ENCODE results near the gene DACH1. TPM values are rescaled to one million over a fixed set of nuclear protein-coding genes. Genes with fewer than 3 reads are reported as not detected.

Gene DACH1
- total and polyA plus RNA-seq, 2 of the 8 experiments (the other 6 are each of a cell fraction or from before 2014, with no cell fraction given), result 0.12 to 0.67 TPM

DNA sequence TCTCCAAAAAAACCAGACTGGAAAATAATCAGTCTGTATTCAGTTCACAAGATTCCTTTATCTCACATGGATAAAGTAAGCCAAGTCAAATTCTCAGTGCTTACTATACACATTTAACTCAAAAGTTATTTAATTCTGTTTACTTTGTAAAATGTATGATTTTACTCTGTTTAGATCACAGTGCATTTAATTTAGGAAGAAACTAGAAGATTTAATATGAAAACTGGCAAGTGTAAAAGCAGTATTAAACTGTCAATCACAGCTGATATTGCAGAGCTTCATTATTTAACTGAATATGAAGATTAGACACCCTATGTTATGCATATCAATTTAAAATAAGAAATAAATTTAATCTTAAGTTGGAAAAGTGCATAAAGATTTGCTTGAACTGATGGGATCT, 78.0 kb downstream of the DACH1 start:
- Histone ChIP-seq H3K79me2 (ENCODE audit: control insufficient read depth in 1 of 2, insufficient read depth in 2 of 2, low read length in 2 of 2) (no peaks in the 10 kb centered on the region), H3K27me3 (replicated peaks in 1 of 4; ENCODE audit: control insufficient read depth in 3 of 4, extremely low read depth in 1 of 4, insufficient read depth in 3 of 4, low read length in 3 of 4) (no peaks in the 10 kb centered on the region), H4K91ac (replicated peaks; ENCODE audit: insufficient read length, low read length) (no peak overlapping the region), H2BK120ac (replicated peaks; ENCODE audit: low read depth, low read length) (no peak overlapping the region), H3K9me3 (ENCODE audit: insufficient read depth in 2 of 2, low read depth in 1 of 2, low read length in 1 of 2) (no peaks in the 10 kb centered on the region), H3K4ac (replicated peaks; ENCODE audit: insufficient read length, low read depth, low read length) (no peak overlapping the region), H4K20me1 (replicated peaks in 1 of 2; ENCODE audit: control insufficient read depth in 1 of 2, insufficient read depth in 2 of 2, low read length in 2 of 2) (no peaks in the 10 kb centered on the region), H3K27ac (ENCODE audit: low read depth, low read length) (no peak overlapping the region), H2AFZ (ENCODE audit: low read length) (no peak overlapping the region), H3K9ac (replicated peaks in 1 of 4; ENCODE audit: extremely low read depth in 1 of 4, low read depth in 3 of 4, low read length in 3 of 4) (no peak overlapping the region), H3K56ac (replicated peaks; ENCODE audit: insufficient read length, low read depth, low read length) (no peak overlapping the region), H3K18ac (ENCODE audit: extremely low read depth, low read length) (no peak overlapping the region), H3K4me1 (replicated peaks in 1 of 4; ENCODE audit: control insufficient read depth in 3 of 4, insufficient read depth in 4 of 4, low read length in 3 of 4) (peaks cover 0 to 9% (median 2%) of the 10 kb centered on the region in 4 experiments; a peak in 3 of 7 replicates), H2BK20ac (ENCODE audit: low read length) (no peak overlapping the region), H3K23ac (ENCODE audit: insufficient read length) (no peak overlapping the region), H3K14ac (ENCODE audit: insufficient read length) (no peak overlapping the region), H2BK5ac (ENCODE audit: low read depth, low read length) (no peak overlapping the region), H3K23me2 (ENCODE audit: low read depth, low read length) (no peaks in the 10 kb centered on the region), H2AK5ac (ENCODE audit: low read depth, low read length) (no peak overlapping the region), H2BK12ac (ENCODE audit: low read depth, low read length) (no peak overlapping the region), H4K5ac (ENCODE audit: insufficient read length, low read depth, low read length) (no peak overlapping the region), H3K36me3 (ENCODE audit: control insufficient read depth in 2 of 4, insufficient read depth in 4 of 4, low read length in 3 of 4) (no peaks in the 10 kb centered on the region), H3K4me2 (ENCODE audit: insufficient read depth in 1 of 2, low read depth in 2 of 2, low read length in 2 of 2) (no peak overlapping the region), H4K8ac (ENCODE audit: extremely low read depth, insufficient read depth, low read length) (no peak overlapping the region), H3K4me3 (ENCODE audit: extremely low read depth in 1 of 4, insufficient read depth in 2 of 4, low read depth in 3 of 4, low read length in 4 of 4) (no peak overlapping the region), H2BK15ac (ENCODE audit: low read length) (no peak overlapping the region), H3K79me1 (ENCODE audit: low read depth, low read length) (no peaks in the 10 kb centered on the region)
- DNase-seq (ENCODE audit: low read depth in 1 of 2, low spot score in 2 of 2) (no peak), FAIRE-seq (no peak)
- ChIA-PET POLR2A (ENCODE audit: partially characterized antibody) (no interaction called here), CTCF (ENCODE audit: partially characterized antibody) (no interaction called here)
- no peak for TF ChIP-seq CHD1 (IDR thresholded peaks at IDR 0.05; ENCODE audit: low read depth, low read length)
- TF ChIP-seq FOSL1 (IDR thresholded peaks at IDR 0.05; ENCODE audit: insufficient read depth, low read depth, low read length), result no peak
- no peak for TF ChIP-seq SIN3A (conservative IDR thresholded peaks at IDR 0.05 in 1 of 2, IDR thresholded peaks at IDR 0.05 in 1 of 2; ENCODE audit: low read depth in 1 of 2, low read length in 2 of 2)
- no peak for TF ChIP-seq CEBPB (IDR thresholded peaks at IDR 0.05; ENCODE audit: low read depth, low read length)
- no peak for TF ChIP-seq HDAC2 (IDR thresholded peaks at IDR 0.05; ENCODE audit: borderline replicate concordance in 1 of 2, low read depth in 2 of 2, low read length in 2 of 2)
- TF ChIP-seq, protein P1, sequence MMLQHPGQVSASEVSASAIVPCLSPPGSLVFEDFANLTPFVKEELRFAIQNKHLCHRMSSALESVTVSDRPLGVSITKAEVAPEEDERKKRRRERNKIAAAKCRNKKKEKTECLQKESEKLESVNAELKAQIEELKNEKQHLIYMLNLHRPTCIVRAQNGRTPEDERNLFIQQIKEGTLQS (IDR thresholded peaks at IDR 0.05; ENCODE audit: insufficient read depth, low read depth, low read length), result no peak
- no peak for TF ChIP-seq SP2 (IDR thresholded peaks at IDR 0.05; ENCODE audit: low read length)
- TF ChIP-seq ZNF274 (IDR thresholded peaks at IDR 0.05; ENCODE audit: borderline replicate concordance, extremely low read depth, low read length), result no peak
- no peak for TF ChIP-seq NRF1 (IDR thresholded peaks at IDR 0.05; ENCODE audit: low read depth, low read length)
- TF ChIP-seq POLR2A (IDR thresholded peaks at IDR 0.05; ENCODE audit: control extremely low read depth in 1 of 2, low read depth in 2 of 2, low read length in 2 of 2), result no peak
- TF ChIP-seq SP1 (IDR thresholded peaks at IDR 0.05; ENCODE audit: low read depth, low read length), result no peak
- no peak for TF ChIP-seq KDM1A (IDR thresholded peaks at IDR 0.05; ENCODE audit: borderline replicate concordance, low read length)

Data from H1 (cell line).